SK-N-SH treated with all-trans-retinoic acid at 6 μM for 48 hours (cell line): ENCODE measurements around the gene GNAQ.
"Not testable (repeated sequence)": the region's sequence is repeated elsewhere in the genome, so short reads cannot be mapped to it uniquely, and the experiment has no call there.

Experiments used
- ATAC-seq: fragments of 200-7000 bp; cut with Tn5 transposase; 3 replicates; pipeline ENCODE4 v1.9.1; 2020; ENCODE audit warnings: mild to moderate bottlenecking, moderate library complexity
- BACH2 ChIP-seq: fragments of 250-450 bp; sonication (Bioruptor Pico); IDR thresholded peaks from 2 replicates; pipeline ENCODE4 v1.9.0; 2021; ENCODE audit warnings: mild to moderate bottlenecking, borderline replicate concordance
- CSDC2 ChIP-seq: fragments of 250-450 bp; sonication (Bioruptor Pico); IDR thresholded peaks from 2 replicates; pipeline ENCODE4 v1.5.0; 2020; ENCODE audit warnings: mild to moderate bottlenecking, moderate library complexity
- ESRRG ChIP-seq: fragments of 250-450 bp; sonication (Bioruptor Pico); IDR thresholded peaks from 2 replicates; pipeline ENCODE4 v1.6.1; 2021; ENCODE audit warnings: mild to moderate bottlenecking
- GLIS3 ChIP-seq: fragments of 250-450 bp; sonication (Bioruptor Pico); IDR thresholded peaks from 2 replicates; pipeline ENCODE4 v1.5.0; 2020; ENCODE audit warnings: mild to moderate bottlenecking, moderate library complexity
- ISL1 ChIP-seq: fragments of 250-450 bp; sonication (Bioruptor Pico); IDR thresholded peaks from 2 replicates; pipeline ENCODE4 v2.1.2; 2022; ENCODE audit warnings: mild to moderate bottlenecking, moderate library complexity
- OSR1 ChIP-seq: fragments of 250-450 bp; sonication (Bioruptor Pico); IDR thresholded peaks from 2 replicates; pipeline ENCODE4 v1.8.0; 2022; ENCODE audit warnings: moderate library complexity, mild to moderate bottlenecking, inconsistent platforms
- PPARA ChIP-seq: fragments of 250-450 bp; sonication (Bioruptor Pico); IDR thresholded peaks from 2 replicates; pipeline ENCODE4 v1.5.0; 2020; ENCODE audit warnings: mild to moderate bottlenecking, borderline replicate concordance
- RARB ChIP-seq: fragments of 250-450 bp; sonication (Bioruptor Pico); IDR thresholded peaks from 2 replicates; pipeline ENCODE4 v1.8.0; 2021; ENCODE audit warnings: mild to moderate bottlenecking, moderate library complexity
- SNAI2 ChIP-seq: fragments of 250-450 bp; sonication (Bioruptor Pico); IDR thresholded peaks from 2 replicates; pipeline ENCODE4 v1.5.0; 2020; ENCODE audit warnings: mild to moderate bottlenecking, moderate library complexity
- TCF4 ChIP-seq: fragments of 250-450 bp; sonication (Bioruptor Pico); IDR thresholded peaks from 2 replicates; pipeline ENCODE4 v1.8.0; 2021; ENCODE audit warnings: mild to moderate bottlenecking, moderate library complexity, borderline replicate concordance
- ZFP3 ChIP-seq: fragments of 250-450 bp; sonication (Bioruptor Pico); IDR thresholded peaks from 2 replicates; pipeline ENCODE4 v1.5.0; 2020; ENCODE audit warnings: mild to moderate bottlenecking, moderate library complexity
- ZFP30 ChIP-seq: fragments of 450-650 bp; formaldehyde crosslinking; IDR thresholded peaks from 2 replicates; pipeline ENCODE4 v1.5.0; 2022; ENCODE audit warnings: mild to moderate bottlenecking, moderate library complexity
- ZNF70 ChIP-seq: fragments of 450-650 bp; formaldehyde crosslinking; IDR thresholded peaks from 2 replicates; pipeline ENCODE4 v1.5.0; 2020; ENCODE audit warnings: mild to moderate bottlenecking, moderate library complexity
- ZNF8 ChIP-seq: fragments of 450-650 bp; formaldehyde crosslinking; IDR thresholded peaks from 2 replicates; pipeline ENCODE4 v1.5.0; 2020; ENCODE audit warnings: mild to moderate bottlenecking, moderate library complexity
- TF ChIP-seq, protein P1 (sequence below): fragments of 250-450 bp; sonication (Bioruptor Pico); IDR thresholded peaks from 2 replicates; pipeline ENCODE4 v1.5.0; 2020; ENCODE audit warnings: mild to moderate bottlenecking, moderate library complexity
- TF ChIP-seq, protein P2 (sequence below): fragments of 250-450 bp; sonication (Bioruptor Pico); IDR thresholded peaks from 2 replicates; pipeline ENCODE4 v1.8.0; 2021; ENCODE audit warnings: low read depth, mild to moderate bottlenecking, moderate library complexity, borderline replicate concordance
- TF ChIP-seq, protein P3 (sequence below): fragments of 250-450 bp; sonication (Bioruptor Pico); IDR thresholded peaks from 2 replicates; pipeline ENCODE4 v1.8.0; 2020; ENCODE audit warnings: mild to moderate bottlenecking, moderate library complexity, borderline replicate concordance
- TF ChIP-seq, protein P4 (sequence below): fragments of 250-450 bp; sonication (Bioruptor Pico); IDR thresholded peaks from 2 replicates; pipeline ENCODE4 v1.5.1; 2020; ENCODE audit warnings: low read depth, mild to moderate bottlenecking, moderate library complexity
- TF ChIP-seq, protein P5 (sequence below): fragments of 250-450 bp; sonication (Bioruptor Pico); IDR thresholded peaks from 2 replicates; pipeline ENCODE4 v1.5.1; 2021; ENCODE audit warnings: mild to moderate bottlenecking, moderate library complexity

Gene GNAQ

DNA sequence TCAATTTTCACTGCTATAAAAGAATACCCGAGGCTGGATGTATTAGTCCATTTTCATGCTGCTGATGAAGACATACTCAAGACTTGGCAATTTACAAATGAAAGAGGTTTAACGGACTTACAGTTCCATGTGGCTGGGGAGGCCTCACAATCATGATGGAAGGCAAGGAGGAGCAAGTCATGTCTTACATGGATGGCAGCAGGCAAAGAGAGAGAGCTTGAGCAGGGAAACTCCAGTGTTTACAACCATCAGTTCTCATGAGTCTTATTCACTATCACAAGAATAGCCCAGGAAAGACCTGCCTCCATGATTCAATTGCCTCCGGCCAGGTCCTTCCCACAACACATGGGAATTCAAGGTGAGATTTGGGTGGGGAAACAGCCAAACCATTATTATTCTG is 170.7 kb downstream of the GNAQ start:
- ATAC-seq, result not testable (repeated sequence)

DNA sequence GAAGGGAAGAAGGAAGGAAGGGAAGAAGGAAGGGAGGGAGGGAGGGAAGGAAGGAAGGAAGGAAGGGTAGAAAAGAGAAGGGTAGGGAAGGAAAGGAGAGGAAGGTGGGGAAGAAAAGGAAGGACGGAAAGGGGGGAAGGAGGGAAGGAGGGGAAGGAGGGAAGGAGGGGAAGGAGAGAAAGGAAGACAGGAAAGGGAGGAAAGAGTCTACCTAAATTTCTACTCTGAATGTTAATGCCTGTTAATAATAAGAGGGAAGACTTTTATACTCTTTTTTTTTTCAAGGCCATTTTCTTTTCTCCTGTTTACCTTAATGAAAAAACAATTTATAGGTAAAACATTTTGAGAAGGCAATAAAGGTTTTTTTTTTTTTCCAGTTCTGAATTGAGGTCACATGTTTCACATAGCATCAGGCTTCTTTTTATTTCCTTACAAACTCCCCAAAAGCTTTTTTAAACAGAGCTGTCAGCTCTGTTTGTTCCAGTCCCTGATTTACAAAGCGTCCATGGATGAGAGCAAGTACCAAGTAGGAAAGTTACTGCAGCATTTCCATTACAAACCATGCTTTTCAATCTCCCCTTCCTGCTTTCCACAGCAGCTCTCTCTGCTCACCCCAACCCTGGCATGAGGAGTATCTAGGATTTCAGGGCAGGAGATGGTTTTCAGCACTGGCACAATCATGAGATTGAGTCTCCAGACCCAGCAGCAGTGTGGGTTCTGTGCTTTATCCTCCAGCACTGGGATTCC is 173.9 kb downstream of the GNAQ start:
- ATAC-seq, result no peak
- TF ChIP-seq, protein P1, sequence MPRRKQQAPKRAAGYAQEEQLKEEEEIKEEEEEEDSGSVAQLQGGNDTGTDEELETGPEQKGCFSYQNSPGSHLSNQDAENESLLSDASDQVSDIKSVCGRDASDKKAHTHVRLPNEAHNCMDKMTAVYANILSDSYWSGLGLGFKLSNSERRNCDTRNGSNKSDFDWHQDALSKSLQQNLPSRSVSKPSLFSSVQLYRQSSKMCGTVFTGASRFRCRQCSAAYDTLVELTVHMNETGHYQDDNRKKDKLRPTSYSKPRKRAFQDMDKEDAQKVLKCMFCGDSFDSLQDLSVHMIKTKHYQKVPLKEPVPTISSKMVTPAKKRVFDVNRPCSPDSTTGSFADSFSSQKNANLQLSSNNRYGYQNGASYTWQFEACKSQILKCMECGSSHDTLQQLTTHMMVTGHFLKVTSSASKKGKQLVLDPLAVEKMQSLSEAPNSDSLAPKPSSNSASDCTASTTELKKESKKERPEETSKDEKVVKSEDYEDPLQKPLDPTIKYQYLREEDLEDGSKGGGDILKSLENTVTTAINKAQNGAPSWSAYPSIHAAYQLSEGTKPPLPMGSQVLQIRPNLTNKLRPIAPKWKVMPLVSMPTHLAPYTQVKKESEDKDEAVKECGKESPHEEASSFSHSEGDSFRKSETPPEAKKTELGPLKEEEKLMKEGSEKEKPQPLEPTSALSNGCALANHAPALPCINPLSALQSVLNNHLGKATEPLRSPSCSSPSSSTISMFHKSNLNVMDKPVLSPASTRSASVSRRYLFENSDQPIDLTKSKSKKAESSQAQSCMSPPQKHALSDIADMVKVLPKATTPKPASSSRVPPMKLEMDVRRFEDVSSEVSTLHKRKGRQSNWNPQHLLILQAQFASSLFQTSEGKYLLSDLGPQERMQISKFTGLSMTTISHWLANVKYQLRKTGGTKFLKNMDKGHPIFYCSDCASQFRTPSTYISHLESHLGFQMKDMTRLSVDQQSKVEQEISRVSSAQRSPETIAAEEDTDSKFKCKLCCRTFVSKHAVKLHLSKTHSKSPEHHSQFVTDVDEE, result no peak
- TF ChIP-seq, protein P2, sequence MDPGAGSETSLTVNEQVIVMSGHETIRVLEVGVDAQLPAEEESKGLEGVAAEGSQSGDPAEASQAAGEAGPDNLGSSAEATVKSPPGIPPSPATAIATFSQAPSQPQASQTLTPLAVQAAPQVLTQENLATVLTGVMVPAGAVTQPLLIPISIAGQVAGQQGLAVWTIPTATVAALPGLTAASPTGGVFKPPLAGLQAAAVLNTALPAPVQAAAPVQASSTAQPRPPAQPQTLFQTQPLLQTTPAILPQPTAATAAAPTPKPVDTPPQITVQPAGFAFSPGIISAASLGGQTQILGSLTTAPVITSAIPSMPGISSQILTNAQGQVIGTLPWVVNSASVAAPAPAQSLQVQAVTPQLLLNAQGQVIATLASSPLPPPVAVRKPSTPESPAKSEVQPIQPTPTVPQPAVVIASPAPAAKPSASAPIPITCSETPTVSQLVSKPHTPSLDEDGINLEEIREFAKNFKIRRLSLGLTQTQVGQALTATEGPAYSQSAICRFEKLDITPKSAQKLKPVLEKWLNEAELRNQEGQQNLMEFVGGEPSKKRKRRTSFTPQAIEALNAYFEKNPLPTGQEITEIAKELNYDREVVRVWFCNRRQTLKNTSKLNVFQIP (CRISPR knock-in tag), result no peak
- TF ChIP-seq, protein P3, sequence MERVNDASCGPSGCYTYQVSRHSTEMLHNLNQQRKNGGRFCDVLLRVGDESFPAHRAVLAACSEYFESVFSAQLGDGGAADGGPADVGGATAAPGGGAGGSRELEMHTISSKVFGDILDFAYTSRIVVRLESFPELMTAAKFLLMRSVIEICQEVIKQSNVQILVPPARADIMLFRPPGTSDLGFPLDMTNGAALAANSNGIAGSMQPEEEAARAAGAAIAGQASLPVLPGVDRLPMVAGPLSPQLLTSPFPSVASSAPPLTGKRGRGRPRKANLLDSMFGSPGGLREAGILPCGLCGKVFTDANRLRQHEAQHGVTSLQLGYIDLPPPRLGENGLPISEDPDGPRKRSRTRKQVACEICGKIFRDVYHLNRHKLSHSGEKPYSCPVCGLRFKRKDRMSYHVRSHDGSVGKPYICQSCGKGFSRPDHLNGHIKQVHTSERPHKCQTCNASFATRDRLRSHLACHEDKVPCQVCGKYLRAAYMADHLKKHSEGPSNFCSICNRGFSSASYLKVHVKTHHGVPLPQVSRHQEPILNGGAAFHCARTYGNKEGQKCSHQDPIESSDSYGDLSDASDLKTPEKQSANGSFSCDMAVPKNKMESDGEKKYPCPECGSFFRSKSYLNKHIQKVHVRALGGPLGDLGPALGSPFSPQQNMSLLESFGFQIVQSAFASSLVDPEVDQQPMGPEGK (CRISPR knock-in tag), result no peak
- TF ChIP-seq ZNF8 (CRISPR knock-in tag) (no peak), ZNF70 (CRISPR knock-in tag) (no peak), OSR1 (CRISPR knock-in tag) (no peak), ESRRG (CRISPR knock-in tag) (no peak)
- TF ChIP-seq, protein P4, sequence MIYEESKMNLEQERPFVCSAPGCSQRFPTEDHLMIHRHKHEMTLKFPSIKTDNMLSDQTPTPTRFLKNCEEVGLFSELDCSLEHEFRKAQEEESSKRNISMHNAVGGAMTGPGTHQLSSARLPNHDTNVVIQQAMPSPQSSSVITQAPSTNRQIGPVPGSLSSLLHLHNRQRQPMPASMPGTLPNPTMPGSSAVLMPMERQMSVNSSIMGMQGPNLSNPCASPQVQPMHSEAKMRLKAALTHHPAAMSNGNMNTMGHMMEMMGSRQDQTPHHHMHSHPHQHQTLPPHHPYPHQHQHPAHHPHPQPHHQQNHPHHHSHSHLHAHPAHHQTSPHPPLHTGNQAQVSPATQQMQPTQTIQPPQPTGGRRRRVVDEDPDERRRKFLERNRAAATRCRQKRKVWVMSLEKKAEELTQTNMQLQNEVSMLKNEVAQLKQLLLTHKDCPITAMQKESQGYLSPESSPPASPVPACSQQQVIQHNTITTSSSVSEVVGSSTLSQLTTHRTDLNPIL (CRISPR knock-in tag), result no peak

DNA sequence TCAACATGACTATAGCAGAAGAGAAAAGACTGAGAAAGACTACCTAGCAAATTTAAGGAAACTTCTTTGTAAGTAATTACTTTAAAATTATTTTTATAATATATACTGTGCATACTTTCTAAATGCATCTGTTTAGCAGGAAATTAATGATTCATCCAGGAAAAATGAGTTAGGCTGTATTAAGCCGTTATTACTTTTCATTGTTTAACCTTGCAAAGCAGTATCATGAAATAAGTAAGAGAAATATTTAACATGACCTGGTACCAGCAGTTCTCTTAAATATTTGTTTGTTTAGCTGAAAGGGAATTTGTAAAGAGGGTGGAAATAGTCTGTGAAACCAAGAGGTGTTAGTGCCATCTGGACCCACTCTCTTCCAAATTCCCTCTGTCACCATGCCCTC is 175.0 kb downstream of the GNAQ start:
- peak; percentile 76 for ATAC-seq

DNA sequence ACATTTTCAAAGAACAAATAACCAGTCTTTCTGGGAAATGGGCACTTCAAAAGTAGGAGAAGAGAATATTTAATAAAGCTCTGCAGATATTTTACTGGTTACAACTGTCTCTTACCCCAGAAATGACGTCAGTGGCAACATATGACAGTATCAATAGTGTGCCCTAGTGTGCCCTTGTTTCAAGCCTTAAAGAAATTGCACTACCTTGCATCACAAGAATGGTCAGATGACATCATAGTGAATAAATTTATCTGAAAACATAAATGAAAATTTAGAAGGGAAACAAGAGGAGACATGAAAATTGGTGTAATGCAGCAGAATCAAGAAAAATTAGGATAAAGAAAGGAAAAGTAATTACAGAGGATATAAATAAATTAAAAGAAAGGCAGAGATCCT is 176.7 kb downstream of the GNAQ start:
- ATAC-seq, result no peak
- TF ChIP-seq ZFP30 (CRISPR knock-in tag) (no peak), ZFP3 (CRISPR knock-in tag) (no peak), SNAI2 (CRISPR knock-in tag) (no peak), ZNF70 (CRISPR knock-in tag) (no peak), ISL1 (CRISPR knock-in tag) (no peak), GLIS3 (CRISPR knock-in tag) (no peak), CSDC2 (no peak), PPARA (no peak), TCF4 (CRISPR knock-in tag) (no peak)
- TF ChIP-seq, protein P1, result no peak

More for the DNA sequence above, 175.0 kb downstream of the GNAQ start:
- TF ChIP-seq, protein P5, sequence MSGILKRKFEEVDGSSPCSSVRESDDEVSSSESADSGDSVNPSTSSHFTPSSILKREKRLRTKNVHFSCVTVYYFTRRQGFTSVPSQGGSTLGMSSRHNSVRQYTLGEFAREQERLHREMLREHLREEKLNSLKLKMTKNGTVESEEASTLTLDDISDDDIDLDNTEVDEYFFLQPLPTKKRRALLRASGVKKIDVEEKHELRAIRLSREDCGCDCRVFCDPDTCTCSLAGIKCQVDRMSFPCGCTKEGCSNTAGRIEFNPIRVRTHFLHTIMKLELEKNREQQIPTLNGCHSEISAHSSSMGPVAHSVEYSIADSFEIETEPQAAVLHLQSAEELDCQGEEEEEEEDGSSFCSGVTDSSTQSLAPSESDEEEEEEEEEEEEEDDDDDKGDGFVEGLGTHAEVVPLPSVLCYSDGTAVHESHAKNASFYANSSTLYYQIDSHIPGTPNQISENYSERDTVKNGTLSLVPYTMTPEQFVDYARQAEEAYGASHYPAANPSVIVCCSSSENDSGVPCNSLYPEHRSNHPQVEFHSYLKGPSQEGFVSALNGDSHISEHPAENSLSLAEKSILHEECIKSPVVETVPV (CRISPR knock-in tag), result no peak
- no peak for TF ChIP-seq ESRRG (CRISPR knock-in tag)
- TF ChIP-seq, protein P1, result no peak
- peak; percentile 6; the same call in 1 of the 2 replicates for TF ChIP-seq ISL1 (CRISPR knock-in tag)
- no peak for TF ChIP-seq RARB (CRISPR knock-in tag)
- no peak for TF ChIP-seq BACH2
